Measurements from ENCODE around the gene ATP10D.

DNA sequence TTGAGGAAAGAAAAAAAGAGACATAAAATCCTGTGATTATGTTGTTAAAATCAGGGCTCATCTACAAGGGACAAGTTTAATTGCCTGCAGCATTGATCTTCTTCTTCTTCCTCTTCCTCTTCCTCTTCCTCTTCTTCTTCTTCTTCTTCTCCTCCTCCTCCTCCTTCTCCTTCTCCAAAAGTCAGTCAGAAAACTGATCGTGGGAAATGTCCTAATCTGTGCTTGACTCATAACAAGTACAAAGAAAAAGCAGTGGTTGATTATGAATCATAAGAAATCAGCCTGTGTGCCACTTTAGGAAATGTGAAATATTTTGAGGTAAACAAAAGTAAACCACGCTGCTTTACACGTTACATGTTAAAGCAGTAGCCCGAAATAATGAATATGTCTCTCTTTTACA, 2.7 kb upstream of the ATP10D start:
- TF ChIP-seq, protein P1, sequence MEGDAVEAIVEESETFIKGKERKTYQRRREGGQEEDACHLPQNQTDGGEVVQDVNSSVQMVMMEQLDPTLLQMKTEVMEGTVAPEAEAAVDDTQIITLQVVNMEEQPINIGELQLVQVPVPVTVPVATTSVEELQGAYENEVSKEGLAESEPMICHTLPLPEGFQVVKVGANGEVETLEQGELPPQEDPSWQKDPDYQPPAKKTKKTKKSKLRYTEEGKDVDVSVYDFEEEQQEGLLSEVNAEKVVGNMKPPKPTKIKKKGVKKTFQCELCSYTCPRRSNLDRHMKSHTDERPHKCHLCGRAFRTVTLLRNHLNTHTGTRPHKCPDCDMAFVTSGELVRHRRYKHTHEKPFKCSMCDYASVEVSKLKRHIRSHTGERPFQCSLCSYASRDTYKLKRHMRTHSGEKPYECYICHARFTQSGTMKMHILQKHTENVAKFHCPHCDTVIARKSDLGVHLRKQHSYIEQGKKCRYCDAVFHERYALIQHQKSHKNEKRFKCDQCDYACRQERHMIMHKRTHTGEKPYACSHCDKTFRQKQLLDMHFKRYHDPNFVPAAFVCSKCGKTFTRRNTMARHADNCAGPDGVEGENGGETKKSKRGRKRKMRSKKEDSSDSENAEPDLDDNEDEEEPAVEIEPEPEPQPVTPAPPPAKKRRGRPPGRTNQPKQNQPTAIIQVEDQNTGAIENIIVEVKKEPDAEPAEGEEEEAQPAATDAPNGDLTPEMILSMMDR (IDR thresholded peaks at IDR 0.05), result no peak
- TF ChIP-seq ZFX (IDR thresholded peaks at IDR 0.05; ENCODE audit: borderline replicate concordance), result no peak

Measured in 22Rv1 (cell line).